MM.1S (cell line): ENCODE results near the gene PYGB.

Experiments
- CTCF ChIP-seq: fragments of 300-600 bp; sonication (generic); IDR thresholded peaks from 2 replicates; pipeline ENCODE4 v1.5.1; 2016; ENCODE audit warnings: antibody characterized with exemption, low read length, mixed read lengths
- EZH2 ChIP-seq: fragments of 300-600 bp; sonication (generic); optimal IDR thresholded peaks from 2 replicates; pipeline ENCODE3; 2017; ENCODE audit warnings: low read depth, mild to moderate bottlenecking, antibody characterized with exemption, low read length, mixed read lengths
- EZH2phosphoT487 ChIP-seq: fragments of 300-600 bp; sonication (generic); IDR thresholded peaks from 2 replicates; pipeline ENCODE4 v1.6.1; 2018; ENCODE audit warnings: antibody characterized with exemption, low read length

- TF ChIP-seq CTCF: no peak
- TF ChIP-seq EZH2phosphoT487: no peak
- TF ChIP-seq EZH2: no peak
Observed at GRCh38 chr20:25284131-25284601, 36.3 kb downstream of the PYGB start.
